GM18507 (cell line): ENCODE measurements around the gene TENM4.

ENCODE experiments used
- DNase-seq: peaks from one replicate; pipeline ENCODE4 v3.0.0; 2011; ENCODE audit warnings: low read depth; ENCODE audit not compliant: insufficient read length; ENCODE audit errors: extremely low spot score
- FAIRE-seq: peaks from 2 replicates; lab custom pipeline; 2011; peaks lifted over from hg19 to GRCh38; lab: Jason Lieb, UNC

The TENM4 gene

GRCh38 chr11:79400206-79400605 is 40.6 kb downstream of the TENM4 start:
- DNase-seq (no peak), FAIRE-seq (no peak)

DNA sequence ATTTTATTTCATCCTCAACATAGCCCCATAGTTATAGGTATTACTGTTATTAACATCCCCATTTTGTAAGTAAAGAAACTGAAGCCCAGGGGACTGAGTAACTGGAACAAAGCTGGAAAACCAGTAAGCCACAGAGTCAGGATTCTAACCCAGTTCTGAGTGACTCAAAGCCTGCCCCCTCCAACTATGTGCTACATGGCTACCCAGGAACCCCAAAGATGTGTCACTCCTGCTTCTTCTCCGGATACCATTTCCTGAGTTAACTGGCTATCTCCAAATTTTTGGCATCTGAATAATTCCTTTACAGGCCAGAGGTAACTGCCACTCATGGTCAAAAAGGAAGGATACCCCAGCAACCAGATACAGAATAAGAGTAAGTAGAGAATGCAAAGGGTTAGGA is 43.6 kb downstream of the TENM4 start:
- no peak for FAIRE-seq
- DNase-seq: no peak

GRCh38 chr11:79396674-79397073 is 44.2 kb downstream of the TENM4 start:
- FAIRE-seq: no peak
- DNase-seq: no peak

DNA sequence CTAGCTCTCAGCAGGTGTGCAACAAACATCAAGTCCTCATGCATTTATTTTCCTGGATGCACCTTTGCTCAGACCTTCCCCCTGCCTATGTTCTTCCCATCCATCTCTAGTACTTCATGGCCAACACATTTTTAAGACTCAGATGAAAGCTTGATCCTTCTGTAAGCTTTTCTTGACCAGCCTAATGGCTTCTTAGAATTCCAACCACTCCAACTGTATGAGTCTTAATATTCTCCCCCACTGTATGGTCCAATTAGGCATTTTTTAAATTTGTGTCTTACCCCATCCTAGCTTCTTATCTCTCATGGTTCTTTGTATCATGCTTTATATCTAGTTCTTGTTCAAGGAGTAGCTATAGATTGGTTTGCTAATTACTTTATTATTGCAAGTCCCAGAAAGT is 44.8 kb downstream of the TENM4 start:
- no peak for FAIRE-seq
- no peak for DNase-seq

DNA sequence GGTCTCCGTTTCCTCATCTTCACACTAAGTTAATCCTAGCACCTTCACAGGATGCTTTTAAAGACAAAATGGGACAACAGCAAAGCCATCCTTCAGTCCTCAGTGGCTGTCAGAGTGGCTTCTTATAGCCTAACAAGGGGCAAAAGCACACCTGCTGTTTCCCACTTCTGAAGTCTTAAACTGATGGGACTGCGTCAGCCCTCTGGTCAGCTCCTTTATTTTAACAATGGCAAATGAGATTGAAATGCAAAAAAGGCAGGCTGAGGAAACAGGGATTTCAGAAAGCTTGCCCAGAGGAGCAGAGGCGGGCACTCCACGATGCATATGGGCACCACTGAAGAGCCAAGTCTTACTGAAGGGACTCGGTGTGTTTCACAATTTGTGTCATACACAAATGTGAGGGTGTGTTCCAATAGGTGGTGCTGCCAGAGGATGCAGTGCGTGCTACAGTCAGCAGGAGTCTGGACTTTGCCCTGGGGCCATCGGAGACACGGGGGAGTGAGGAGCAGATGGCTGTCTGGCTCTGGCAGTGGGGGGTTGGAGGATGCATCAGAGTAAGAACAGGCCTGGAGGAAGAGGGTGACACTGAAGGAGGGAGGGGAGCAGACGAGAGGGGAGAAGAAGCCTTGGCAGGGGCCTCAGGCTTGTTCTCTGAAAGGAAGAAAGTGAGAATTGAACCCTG is 47.3 kb downstream of the TENM4 start:
- DNase-seq (no peak), FAIRE-seq (no peak)

GRCh38 chr11:79392161-79392560 is 48.7 kb downstream of the TENM4 start:
- FAIRE-seq: no peak

DNA sequence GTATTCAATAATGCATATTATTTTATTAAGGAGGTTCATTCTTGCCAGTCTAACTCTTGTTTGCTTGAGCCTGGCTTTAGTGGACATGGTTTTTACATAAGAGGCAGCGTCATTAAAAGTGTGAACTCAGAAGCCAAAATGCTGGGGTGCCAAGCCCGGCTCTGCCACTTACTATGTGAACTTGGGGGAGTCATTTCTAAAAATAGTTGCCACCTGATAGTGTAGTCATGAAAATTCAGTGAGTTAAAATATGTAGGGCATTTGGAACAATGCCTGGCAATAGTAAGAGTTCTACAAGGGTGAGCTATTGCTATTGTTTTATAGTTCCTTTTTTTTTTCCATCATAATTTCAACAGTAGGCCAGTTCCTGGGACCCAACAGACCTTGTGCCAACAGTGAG is 49.9 kb downstream of the TENM4 start:
- FAIRE-seq (no peak), DNase-seq (no peak)

More at GRCh38 chr11:79392161-79392560, 48.7 kb downstream of the TENM4 start:
- DNase-seq: no peak

DNA sequence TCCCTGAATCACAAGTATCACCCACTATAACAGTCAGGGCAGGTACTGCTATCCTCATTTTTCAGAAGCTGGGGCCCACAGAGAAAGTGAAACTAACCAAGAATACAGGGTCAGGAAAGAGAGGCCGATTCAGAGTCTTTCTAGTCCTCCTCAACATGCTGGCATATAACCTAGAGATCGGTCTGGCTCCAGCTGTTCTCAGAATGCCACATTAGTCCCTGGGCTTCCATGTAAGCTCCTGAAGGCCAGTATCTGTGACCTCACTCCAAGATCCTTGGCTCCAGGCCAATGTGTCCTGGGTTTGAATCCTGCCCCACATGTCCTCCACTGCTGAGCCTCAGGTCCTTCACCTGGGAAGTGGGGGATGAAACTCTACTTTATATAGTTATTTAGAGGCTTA is 50.4 kb downstream of the TENM4 start:
- no peak for DNase-seq
- no peak for FAIRE-seq

DNA sequence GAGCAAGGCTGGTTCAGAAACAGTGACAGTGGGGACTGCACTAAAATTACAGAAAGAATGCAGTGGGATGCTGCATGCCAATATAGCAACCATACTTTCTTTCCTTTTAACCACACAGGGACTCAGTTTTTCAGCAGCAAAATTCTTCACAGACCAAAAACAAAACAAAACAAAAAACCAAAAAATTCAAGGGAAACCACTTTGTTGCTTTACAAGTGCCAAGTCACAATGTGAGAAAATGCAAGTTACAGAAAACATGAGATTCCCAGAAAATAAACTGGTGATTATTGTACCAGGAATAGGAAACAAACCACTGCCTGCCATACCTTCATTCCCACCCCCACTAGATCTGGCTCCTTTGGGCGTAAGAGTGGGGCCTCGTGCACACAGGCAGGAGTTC is 52.6 kb downstream of the TENM4 start:
- FAIRE-seq (no peak), DNase-seq (no peak)

GRCh38 chr11:79383874-79384273 is 57.0 kb downstream of the TENM4 start:
- DNase-seq: no peak

DNA sequence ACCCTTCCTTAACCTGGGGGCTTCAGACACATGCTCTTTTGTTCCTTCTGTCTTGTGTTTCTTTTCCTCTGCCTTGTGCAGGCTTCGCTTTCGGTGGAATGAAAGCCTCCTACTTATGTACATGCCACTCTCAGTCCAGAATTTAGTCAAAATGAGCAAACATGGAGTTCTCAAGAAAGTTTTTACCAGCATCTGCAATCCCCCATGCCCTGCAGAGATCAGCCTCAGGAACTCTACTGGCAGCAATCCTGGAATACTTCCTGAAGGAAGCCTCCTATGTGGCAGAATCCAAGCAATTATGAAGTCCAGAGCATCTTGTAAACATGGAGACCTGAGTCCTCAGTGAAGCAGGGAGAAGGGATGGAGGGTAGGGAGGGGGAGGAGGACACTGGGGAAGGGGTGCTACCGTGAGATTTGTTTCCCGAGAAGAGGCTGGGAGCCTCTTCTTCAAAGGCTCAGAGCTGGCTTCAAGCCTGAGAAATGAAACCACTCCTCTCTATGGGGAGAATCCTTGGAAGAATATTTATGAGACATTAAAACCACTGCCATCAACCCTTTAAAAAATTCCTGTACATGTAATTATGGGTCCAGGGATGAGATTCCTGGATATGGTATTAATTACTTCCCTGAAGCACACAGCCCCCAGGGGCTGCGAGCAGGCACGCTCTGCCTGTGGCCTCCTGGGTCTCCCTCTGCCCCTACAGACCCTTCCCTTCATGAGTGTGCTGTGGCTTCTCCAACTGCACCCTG is 58.4 kb downstream of the TENM4 start:
- FAIRE-seq (no peak), DNase-seq (no peak)

More at GRCh38 chr11:79383874-79384273, 57.0 kb downstream of the TENM4 start:
- no peak for FAIRE-seq

DNA sequence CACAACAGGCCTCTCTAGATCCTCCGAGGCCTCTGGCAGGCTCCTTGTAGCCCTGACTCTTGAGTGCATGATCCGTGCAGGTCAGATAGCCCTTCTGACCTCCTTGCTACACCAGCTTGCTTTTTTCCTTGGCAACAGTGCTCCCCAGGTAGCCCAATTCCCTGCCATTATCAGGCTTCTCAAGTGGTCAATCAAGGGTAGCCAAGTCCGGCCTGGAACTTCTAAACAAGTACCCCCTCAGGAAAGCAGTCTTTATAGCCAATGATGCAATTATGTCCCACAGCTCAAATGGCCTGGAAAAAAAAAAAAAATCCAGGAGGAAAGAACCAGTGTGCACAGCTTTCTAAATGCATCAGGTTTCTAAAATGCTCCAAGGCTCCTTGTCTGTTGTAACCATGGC is 59.8 kb downstream of the TENM4 start:
- no peak for DNase-seq
- FAIRE-seq: no peak

DNA sequence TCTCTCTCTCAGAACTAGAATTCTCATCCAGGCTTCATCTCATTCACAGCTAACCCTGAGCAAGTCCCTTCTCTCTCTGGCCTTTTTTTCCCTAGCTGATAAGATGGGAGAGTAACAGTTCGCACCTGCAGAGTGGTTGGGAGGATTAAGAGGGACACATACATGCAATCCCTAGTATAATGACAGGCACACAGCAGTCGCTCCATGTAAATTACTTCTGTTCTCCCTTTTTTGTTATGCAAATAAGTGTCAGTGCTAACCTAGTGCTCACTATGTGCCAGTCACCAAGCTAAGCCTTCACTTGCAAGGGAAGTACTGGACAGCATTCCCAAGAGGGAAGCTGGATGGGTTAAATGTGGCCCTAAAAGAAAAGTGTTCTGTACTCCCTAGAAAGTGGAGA is 63.4 kb downstream of the TENM4 start:
- no peak for DNase-seq
- no peak for FAIRE-seq

DNA sequence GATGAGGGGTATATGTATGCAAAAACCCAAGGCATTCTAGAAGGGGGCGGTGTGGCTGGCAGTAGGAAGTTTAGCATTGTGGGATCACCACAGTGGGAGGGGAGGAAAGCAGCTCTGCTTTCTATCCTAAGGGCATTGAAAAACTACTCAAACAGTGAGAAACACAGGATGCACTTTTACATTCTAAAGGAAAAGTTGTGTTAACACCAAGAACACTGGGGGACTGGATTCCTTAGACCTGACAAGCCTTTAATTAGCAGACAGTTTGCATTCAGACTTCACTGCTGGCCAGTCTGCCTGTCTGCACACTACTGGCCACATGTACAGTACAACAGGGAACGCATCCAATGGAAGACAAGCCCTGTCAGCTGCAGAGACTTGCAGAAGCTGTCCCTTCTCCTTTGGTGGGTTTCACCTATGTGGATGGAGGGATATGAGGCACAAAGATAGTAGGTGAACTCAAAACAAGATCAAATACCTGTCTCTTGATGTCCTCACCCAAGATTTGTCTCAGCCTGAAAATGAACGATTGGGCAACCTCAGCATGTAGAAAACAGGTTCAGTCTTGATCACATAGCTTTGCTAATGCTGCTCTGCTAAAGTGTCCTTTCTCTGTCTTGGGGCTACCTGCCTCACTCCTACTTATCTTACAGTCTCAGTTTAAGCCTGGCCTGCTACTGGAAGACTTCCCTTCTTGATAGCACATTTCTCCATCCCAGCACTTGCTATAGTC is 64.8 kb downstream of the TENM4 start:
- no peak for DNase-seq
- no peak for FAIRE-seq

DNA sequence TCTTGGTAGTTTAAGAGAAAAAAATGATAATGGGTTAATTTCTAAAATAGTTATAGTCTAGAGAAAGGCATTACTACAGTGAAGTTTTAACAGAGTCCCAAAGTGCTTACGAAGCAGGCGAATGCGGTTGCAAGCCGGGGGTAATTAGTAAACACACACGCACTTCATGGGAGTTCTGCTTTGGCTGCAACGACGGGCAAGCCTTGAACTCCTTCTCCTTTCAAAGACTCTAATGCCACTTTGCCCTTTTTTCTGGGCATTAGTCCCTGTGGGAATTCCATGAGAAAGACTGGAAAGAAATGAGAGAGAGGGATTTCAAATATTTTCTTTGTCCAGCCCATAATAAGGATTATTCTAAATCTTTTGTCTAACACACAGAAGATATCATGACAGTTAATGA is 66.1 kb downstream of the TENM4 start:
- no peak for FAIRE-seq

GRCh38 chr11:79371724-79372123 is 69.1 kb downstream of the TENM4 start:
- FAIRE-seq (no peak), DNase-seq (no peak)

More for the DNA sequence above, 66.1 kb downstream of the TENM4 start:
- no peak for DNase-seq

GRCh38 chr11:79371152-79371551 is 69.7 kb downstream of the TENM4 start:
- FAIRE-seq: no peak
- DNase-seq: no peak

- FAIRE-seq: no peak
- no peak for DNase-seq
These were observed 71.8 kb downstream of the TENM4 start for GRCh38 chr11:79369055-79369454.

DNA sequence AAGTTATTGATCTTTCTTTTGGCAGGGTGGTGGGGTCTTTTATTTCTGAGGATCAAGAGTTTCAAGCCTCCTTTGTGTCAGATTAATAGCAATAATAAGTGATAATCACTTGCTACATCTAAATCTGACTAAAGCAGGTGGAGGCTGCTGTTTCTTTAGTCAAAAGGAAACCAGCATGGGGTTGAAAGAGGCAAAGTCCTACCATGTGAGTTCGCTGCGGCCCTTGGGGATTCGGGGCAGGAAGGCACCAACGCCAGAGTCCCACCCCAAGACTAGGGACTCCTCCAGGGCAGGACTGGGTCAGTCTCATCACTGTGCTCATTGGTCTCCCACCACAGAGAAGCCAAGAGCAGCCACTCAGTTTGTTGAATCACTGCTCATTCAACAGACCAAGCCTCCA is 73.0 kb downstream of the TENM4 start:
- DNase-seq (no peak), FAIRE-seq (no peak)

DNA sequence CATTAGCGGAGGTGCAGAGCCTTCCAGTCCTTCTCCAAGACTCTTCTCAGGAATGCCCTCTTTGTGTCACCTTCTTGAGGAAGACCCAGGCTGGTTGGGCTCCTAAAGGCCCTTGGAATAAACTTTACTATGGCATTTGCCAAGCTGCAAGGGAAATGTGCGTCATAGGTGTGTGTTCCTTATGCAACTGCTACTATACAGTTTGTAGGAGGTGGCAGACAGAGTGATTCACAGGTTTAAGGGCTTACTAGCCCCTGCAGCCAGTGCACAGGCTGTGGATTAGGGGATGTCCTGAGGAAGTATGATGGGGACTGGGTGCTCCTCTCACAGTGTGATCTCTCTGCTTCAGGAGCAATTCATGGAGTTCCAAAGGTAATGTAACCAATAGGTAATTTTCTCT is 74.6 kb downstream of the TENM4 start:
- FAIRE-seq (no peak), DNase-seq (no peak)
